Mucosa of stomach (tissue), 1 donor: ENCODE measurements around the gene PRSS33.
A peak's percentile ranks its signal among the peaks of the same experiment; 100 is the strongest.

Source experiments
- H3K27me3 ChIP-seq: one replicate; pipeline ENCODE4 v1.7.0; 2013; ENCODE audit warnings: mild to moderate bottlenecking, low read length; ENCODE audit not compliant: control insufficient read depth, insufficient read depth
- H3K36me3 ChIP-seq: one replicate; pipeline ENCODE4 v1.7.0; 2013; ENCODE audit warnings: low read length; ENCODE audit not compliant: control insufficient read depth, insufficient read depth
- H3K4me1 ChIP-seq: one replicate; pipeline ENCODE4 v1.7.0; 2013; ENCODE audit warnings: mild to moderate bottlenecking, low read length; ENCODE audit not compliant: control insufficient read depth, insufficient read depth
- H3K4me3 ChIP-seq: one replicate; pipeline ENCODE4 v1.7.0; 2013; ENCODE audit warnings: low read length
- H3K9ac ChIP-seq: one replicate; pipeline ENCODE4 v1.7.0; 2013; ENCODE audit warnings: mild to moderate bottlenecking, low read length, moderate library complexity
- H3K9me3 ChIP-seq: one replicate; pipeline ENCODE4 v1.7.0; 2013; ENCODE audit warnings: mild to moderate bottlenecking, low read length, moderate library complexity; ENCODE audit not compliant: control insufficient read depth
- donor health status: Pancreatic carcinoma.

Gene PRSS33

DNA sequence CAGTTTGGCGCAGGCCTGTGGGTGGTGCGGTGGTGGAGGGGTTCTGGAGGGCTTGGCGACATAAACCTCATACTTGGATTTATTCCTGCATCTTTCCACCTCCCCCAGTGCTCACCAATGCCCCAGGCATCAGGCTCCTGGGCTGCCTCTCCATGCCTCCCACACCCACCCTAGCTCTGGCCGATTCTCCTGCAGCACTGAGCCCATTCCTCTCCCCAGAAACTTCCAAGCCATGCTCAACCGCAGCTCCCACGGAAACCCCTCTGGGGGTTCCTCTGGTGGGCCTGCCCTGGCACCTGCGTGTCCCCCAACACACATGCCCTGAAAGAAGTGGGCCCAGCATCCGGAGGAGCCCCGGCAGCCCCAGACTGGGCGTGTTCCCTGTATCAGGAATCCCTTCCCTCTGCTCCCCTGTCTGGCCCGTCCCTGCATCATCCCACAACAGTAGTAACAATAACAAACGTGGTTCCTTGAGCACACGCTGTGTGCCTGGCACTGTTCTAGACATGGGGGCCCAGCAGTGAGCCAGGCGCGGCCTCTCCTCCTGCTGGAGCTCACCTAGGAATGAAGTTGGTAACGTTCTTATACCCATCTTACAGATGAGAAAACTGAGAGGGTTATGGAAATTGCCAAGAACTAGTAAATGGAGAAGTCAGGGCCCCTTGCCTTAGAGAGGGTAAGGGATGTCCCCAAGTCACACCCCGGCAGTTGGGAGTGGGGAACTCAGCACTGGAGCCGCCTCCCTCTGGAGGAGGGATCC lies 32.0 kb upstream of the PRSS33 start:
- no peaks in the 10 kb centered on the region for H3K9me3 ChIP-seq
- no peak overlapping the region for H3K4me3 ChIP-seq
- no peak overlapping the region for H3K9ac ChIP-seq
- no peaks in the 10 kb centered on the region for H3K36me3 ChIP-seq
- H3K4me1 ChIP-seq = no peaks in the 10 kb centered on the region
- peaks cover 6% of the 10 kb centered on the region for H3K27me3 ChIP-seq

DNA sequence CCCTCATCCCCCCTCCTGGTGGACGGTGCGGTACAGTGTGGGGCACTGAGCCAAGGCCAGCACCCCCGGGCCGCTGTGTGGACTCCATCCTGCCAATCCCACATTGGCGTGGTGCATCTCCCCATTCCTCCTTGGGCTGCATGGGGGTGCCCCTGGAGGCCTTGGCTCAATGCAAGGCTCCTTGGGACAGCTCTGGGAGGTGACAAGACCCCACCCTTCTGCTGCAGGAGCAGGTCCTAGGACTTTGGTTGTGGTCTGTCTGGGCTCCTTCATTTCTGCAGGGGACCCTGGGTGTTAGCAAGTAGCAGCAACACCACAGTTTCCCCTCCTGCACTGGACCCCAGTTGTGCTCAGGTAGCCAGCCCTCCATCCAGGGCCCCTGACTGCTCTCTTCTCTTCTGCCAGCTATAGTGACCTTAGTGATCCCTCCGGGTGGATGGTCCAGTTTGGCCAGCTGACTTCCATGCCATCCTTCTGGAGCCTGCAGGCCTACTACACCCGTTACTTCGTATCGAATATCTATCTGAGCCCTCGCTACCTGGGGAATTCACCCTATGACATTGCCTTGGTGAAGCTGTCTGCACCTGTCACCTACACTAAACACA lies 31.0 kb upstream of the PRSS33 start:
- no peaks in the 10 kb centered on the region for H3K9me3 ChIP-seq
- H3K36me3 ChIP-seq = no peaks in the 10 kb centered on the region
- no peak overlapping the region for H3K9ac ChIP-seq
- H3K4me3 ChIP-seq = no peak overlapping the region
- no peaks in the 10 kb centered on the region for H3K4me1 ChIP-seq
- H3K27me3 ChIP-seq = peaks cover 6% of the 10 kb centered on the region

DNA sequence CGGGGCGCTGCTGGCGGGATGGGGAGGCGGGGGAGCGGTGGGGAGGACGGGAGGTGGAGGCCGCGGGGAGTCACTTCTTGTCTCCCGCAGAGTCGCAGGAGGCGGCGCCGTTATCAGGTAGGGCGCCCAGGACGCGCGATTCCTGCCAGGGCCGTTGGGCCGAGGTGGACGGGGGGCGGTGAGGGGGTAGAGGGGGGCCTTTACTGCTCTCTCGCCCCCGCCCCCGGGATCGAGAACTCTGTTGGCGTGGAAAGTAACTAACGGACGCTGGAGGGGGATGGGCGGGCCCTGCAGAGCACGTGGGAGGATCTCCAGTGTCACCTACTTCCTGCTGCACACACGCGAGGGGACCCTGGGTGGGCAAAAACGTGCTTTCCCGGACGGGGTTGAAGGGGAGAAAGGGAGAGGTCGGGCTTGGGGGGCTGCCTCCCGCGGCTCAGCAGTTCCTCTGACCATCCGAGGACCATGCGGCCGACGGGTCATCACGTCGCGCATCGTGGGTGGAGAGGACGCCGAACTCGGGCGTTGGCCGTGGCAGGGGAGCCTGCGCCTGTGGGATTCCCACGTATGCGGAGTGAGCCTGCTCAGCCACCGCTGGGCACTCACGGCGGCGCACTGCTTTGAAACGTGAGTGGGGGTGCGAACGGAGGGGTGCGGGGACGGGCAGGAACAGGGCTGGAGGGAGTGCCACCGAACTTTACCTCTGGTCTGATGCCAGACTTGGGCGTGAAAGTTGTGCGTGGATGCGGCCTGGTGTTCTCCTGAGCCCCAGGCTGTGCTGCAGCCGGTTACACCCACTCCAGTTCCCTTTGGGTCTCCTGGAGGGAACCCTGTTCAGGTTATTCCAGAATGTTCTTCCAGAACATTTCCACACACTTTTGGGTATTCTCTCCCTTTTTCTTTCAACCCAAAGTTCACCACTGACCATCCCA lies 30.2 kb upstream of the PRSS33 start:
- no peaks in the 10 kb centered on the region for H3K4me1 ChIP-seq
- no peaks in the 10 kb centered on the region for H3K9me3 ChIP-seq
- H3K27me3 ChIP-seq = peaks cover 6% of the 10 kb centered on the region
- H3K9ac ChIP-seq = no peak overlapping the region
- no peaks in the 10 kb centered on the region for H3K36me3 ChIP-seq
- H3K4me3 ChIP-seq = no peak overlapping the region

DNA sequence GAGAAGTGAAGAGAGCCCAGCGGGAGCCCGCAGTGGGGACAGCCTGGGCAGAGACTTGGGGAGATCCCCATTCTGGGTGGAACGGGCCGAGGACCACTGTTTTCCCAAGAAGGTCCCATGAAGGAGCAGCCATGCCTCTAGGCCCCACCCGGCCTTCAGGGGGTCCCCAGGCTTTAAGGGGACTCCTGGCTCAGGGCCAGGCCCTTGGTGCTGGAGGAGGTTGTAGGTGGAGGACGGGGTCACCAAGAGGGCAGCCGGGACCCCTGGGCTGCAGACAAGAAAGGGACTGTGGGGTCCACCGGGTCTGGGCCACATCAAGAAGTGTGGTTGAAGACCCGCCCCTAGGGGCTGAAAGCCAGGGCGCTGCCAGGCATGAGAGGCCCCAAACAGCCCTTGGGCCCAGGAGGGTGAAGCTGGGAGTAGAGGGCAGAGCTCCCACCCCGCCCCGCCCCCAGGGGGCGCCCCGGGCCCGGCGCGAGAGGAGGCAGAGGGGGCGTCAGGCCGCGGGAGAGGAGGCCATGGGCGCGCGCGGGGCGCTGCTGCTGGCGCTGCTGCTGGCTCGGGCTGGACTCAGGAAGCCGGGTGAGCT lies 29.5 kb upstream of the PRSS33 start, which contains the start of gene PRSS21:
TSS of gene PRSS21 (plus strand) at position 487 of the 589 bp plus-strand sequence. CDS start at position 519, 32 bp downstream.
- Histone ChIP-seq H3K9ac (no peak within 1 kb of the TSS), H3K4me1 (peaks cover 6% of the 10 kb centered on the region), H3K9me3 (no peaks in the 10 kb centered on the region), H3K27me3 (peaks cover 6% of the 10 kb centered on the region), H3K36me3 (no peaks in the 10 kb centered on the region), H3K4me3 (no peak within 1 kb of the TSS)

DNA sequence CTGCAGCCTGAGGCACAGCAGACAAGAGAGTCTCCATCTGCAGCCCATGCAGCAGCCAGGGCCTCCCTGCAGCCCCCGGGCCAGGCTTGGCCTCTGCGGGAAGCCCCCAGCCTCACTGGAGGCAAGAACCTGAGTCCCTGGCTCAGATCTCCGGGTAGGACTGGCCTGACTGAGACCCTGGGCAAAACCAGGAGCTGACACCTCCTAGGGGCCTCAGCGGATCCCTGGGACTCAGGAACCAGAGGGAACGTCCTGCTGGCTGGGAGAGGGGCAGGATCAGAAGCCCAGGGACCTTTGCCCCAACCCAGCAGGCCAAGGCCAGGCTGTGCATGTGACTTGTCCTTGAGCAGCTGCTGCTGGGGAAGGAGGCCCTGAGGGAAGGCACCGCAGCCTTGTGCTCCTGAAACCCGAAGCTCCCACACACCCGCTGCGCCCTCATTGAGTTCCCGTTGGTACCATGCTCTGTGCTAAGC lies 28.0 kb upstream of the PRSS33 start:
- no peaks in the 10 kb centered on the region for H3K9me3 ChIP-seq
- H3K27me3 ChIP-seq = peaks cover 6% of the 10 kb centered on the region
- peaks cover 10% of the 10 kb centered on the region for H3K4me1 ChIP-seq
- H3K9ac ChIP-seq = no peak overlapping the region
- no peaks in the 10 kb centered on the region for H3K36me3 ChIP-seq
- H3K4me3 ChIP-seq = no peak overlapping the region

DNA sequence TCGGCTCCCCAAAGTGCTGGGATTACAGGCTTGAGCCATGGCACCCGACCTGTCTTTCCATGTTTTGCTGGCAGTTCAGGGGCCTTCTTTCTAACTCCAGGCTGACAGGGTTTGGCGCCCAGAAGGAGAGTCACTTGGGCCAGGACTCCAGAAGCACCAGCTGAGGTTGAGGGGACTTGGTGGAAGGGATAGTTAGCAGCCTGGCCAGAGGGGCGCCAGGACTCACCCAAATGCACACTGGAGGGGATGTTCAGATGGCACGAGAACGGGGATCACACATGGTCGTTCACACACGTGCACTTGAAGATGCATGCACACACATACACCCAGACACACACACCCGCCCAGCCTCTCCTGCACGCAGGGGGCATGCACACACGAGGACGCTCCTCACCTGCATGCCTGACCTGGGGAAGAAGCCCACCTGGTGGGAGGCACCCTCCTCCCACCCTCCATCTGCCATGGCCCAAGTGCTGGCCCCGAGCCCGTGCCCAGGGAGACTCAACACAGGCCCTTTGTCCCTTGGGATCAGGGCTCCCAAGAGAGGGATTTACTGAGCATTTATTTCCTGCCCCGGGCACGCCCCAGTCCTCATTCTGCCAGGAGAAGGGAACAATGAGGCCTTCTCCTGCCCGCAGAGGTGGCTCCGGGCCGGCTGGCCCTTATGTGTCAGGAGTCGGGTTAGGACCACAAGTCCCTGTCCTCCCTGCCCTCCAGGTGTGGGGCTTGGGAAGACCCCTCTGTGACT lies 27.4 kb upstream of the PRSS33 start:
- Histone ChIP-seq H3K4me3 (no peak overlapping the region), H3K36me3 (no peaks in the 10 kb centered on the region), H3K9ac (no peak overlapping the region), H3K4me1 (peaks cover 10% of the 10 kb centered on the region), H3K27me3 (peaks cover 6% of the 10 kb centered on the region), H3K9me3 (no peaks in the 10 kb centered on the region)

DNA sequence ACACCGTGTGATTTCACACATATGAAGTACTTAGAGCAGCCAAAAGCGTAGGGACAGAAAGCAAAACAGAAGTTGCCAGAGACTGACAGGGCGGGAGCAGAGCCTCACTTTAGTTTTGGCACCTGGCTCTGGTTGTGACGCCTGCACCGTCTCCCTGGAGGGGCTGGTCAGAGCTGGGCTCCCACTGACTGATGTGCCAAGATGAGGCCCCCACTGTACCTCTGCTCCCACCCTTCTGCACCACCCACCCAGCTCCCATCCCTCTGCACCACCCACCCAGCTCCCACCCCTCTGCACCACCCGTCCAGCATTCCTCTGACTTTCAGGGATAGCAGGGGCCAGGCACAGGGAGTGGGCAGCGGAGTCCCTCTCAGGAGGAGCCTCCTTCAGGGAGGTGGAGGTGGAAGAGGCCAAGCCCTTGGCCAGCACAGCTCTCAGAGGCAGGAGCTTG lies 26.4 kb upstream of the PRSS33 start:
- no peaks in the 10 kb centered on the region for H3K9me3 ChIP-seq
- H3K9ac ChIP-seq = no peak overlapping the region
- no peaks in the 10 kb centered on the region for H3K36me3 ChIP-seq
- H3K4me3 ChIP-seq = no peak overlapping the region
- H3K4me1 ChIP-seq = peaks cover 10% of the 10 kb centered on the region
- peaks cover 6% of the 10 kb centered on the region for H3K27me3 ChIP-seq

DNA sequence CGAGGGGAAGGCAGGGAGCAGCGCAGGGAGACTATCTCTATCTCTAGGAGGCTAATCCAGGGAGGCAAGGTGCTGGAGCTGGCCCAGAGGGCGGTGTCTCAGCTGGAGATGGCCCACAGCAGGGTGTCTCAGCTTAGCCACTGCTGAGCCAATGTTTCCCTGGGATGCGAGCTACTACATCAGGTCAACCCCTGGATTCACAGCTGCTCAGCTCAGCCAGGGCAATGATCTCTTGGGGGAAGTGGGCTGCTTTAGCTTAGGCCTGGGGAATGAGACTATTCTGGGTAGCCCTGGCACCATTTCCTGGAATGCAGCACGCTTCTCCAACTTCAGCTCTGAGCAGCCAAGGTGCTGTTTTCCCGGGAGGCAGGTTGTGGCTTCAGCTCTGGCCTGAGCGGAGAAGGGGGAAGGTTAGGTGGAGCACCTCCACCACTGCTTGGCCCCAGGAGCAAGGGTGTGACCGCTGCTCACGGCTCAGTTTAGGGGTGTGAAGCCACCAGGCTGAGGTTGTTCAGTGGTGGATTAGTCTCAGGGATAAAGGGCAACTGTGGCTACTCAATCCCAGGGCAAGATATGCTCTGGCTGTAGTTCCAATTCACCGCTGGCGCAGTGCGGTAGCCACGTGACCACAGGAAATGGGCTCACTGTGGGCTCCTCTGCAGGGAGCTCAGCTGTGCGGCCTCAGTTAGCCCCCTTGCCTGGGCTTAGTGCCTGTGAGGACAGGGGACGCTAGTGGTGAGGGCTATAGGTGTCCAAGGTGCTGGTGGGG lies 24.5 kb upstream of the PRSS33 start:
- Histone ChIP-seq H3K9me3 (no peaks in the 10 kb centered on the region), H3K36me3 (no peaks in the 10 kb centered on the region), H3K4me3 (no peak overlapping the region), H3K4me1 (peaks cover 10% of the 10 kb centered on the region), H3K9ac (peak overlapping the region; percentile 43), H3K27me3 (peaks cover 6% of the 10 kb centered on the region)

DNA sequence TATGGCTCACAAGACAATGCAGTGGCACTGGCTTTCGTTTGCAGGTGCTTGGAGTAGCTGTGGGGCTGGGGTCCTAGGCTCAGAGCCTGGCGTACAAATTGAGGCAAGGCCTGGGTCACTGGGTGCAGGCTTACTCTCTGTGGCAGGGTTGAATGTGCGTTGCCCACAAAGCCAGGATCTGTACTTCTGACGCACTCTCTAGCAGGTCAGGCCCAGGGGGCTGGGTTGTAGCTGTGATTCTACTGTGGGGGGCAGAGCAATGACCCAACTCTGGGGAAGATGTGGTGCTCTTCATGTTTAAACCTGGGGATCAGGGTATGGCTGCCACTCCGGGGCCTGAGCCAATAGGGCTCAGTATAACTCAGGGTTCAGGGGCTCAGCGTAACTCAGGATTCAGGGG lies 23.3 kb upstream of the PRSS33 start:
- H3K9me3 ChIP-seq = no peaks in the 10 kb centered on the region
- H3K4me3 ChIP-seq = no peak overlapping the region
- peaks cover 10% of the 10 kb centered on the region for H3K4me1 ChIP-seq
- peaks cover 4% of the 10 kb centered on the region for H3K27me3 ChIP-seq
- no peak overlapping the region for H3K9ac ChIP-seq
- H3K36me3 ChIP-seq = no peaks in the 10 kb centered on the region

DNA sequence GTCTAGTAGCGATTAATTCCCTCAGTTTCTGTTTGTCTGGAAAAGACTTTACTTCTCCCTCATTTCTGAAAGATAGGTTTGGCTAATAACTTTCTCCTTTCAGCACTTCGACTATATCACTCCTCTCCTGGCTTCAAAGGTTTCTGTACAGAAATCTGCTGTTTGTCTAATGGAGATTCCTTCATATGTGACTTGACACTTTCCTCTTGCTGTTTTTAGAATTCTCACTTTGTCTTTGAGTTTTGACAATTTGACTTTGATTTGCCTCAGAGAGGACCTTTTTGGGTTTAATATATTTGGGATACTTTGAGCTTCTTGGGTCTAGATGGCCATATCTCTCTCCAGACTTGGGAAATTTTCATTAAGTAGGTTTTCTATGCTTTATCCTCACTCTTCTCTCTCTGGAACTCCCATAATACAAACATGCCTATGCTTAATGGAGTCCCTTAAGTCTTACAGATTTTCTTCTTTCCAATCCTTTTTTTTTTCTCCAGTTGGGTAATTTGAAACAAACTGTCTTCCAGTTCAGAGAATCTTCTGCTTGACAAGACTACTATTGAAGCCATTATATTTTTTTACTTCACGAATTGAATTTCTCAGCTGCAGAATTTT lies 21.9 kb upstream of the PRSS33 start:
- Histone ChIP-seq H3K27me3 (no peaks in the 10 kb centered on the region), H3K9me3 (no peaks in the 10 kb centered on the region), H3K9ac (no peak overlapping the region), H3K4me3 (no peak overlapping the region), H3K36me3 (no peaks in the 10 kb centered on the region), H3K4me1 (peaks cover 10% of the 10 kb centered on the region)
